ENCODE data around the gene NEMP1. TPM values are rescaled to one million over a fixed set of nuclear protein-coding genes. Genes with fewer than 3 reads are reported as not detected.
A peak's percentile ranks its signal among the peaks of the same experiment; 100 is the strongest.
"Not testable (repeated sequence)": the region's sequence is repeated elsewhere in the genome, so short reads cannot be mapped to it uniquely, and the experiment has no call there.

NEMP1 gene, protein sequence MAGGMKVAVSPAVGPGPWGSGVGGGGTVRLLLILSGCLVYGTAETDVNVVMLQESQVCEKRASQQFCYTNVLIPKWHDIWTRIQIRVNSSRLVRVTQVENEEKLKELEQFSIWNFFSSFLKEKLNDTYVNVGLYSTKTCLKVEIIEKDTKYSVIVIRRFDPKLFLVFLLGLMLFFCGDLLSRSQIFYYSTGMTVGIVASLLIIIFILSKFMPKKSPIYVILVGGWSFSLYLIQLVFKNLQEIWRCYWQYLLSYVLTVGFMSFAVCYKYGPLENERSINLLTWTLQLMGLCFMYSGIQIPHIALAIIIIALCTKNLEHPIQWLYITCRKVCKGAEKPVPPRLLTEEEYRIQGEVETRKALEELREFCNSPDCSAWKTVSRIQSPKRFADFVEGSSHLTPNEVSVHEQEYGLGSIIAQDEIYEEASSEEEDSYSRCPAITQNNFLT
- total RNA-seq: 10 to 100 TPM; 52.9 to 59.6 TPM

DNA sequence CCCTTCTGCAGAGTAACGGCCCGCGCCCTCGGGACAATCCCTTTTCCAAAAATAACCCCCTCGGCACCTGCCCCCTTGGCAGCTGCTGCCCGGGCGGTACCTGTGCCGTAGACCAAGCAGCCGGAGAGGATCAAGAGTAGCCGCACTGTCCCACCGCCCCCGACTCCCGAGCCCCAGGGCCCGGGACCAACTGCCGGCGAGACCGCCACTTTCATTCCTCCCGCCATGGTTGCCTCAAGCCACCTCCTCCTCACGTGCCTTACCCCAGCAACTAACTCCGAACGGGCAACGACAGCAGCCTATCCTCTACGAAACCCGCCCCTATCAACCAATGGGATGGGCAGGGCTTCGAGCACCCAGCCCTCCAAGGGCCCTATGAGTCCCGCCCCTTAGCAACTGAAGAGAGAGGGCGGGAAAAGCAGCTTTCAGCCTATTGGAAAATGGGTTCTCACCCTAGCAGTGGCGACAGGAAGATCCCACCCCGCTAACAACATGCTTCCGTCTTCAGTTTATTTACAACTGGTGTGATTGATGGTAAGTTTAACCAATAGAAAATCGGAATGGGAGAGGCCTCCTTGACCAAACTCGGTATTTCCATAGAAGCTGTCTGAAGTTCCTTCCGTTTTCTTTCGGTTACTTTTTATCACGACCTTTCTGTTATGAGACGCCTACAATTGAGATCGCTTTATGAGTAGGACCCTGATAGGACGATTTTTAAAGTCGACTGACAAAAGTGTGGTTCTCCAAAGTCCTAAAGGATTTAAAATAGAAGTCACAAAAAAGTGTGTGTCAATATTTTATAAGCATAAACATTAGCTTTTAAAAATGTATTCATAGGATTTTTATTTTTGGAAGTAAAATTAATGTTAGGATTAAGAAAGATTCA lies at the start of gene NEMP1:
Gene NEMP1 (minus strand): TSS at position 273 of the 886 bp plus-strand sequence. CDS start 46 bp downstream, at position 227.
- H3K4me1 Mint-ChIP-seq: peaks cover 17% of the 10 kb centered on the region
- POLR2A ChIA-PET: interaction anchor here (0.5 to 14.2 kb wide), 20 partner anchors 8 to 423 kb away, joined by 3 to 225 read pairs (median 4); partner anchors contain the start of genes NAB2, NACA, PTGES3 and SHMT2
- H3K27ac Mint-ChIP-seq: peak within 1 kb of the TSS; percentile 99
- H3K9me3 Mint-ChIP-seq: no peaks in the 10 kb centered on the region
- peak; percentile 83 for DNase-seq
- no peaks in the 10 kb centered on the region for H3K27me3 Mint-ChIP-seq
- ATAC-seq (ENCODE audit: low read depth): peak; percentile 93
- peaks cover 5% of the 10 kb centered on the region for H3K36me3 Mint-ChIP-seq
- H3K4me3 Mint-ChIP-seq: peak within 1 kb of the TSS; percentile 98

GRCh38 chr12:57127726-57128518 lies 49.3 kb upstream of the NEMP1 start, which contains the start of gene LRP1:
LRP1 (plus strand) TSS chr12:57128483; CDS start chr12:57128965, 482 bp downstream.
- peak; percentile 60 for ATAC-seq (ENCODE audit: low read depth)
- peaks cover 61% of the 10 kb centered on the region for H3K27me3 Mint-ChIP-seq
- peaks cover 3% of the 10 kb centered on the region for H3K9me3 Mint-ChIP-seq
- H3K4me3 Mint-ChIP-seq: peak within 1 kb of the TSS; percentile 85
- POLR2A ChIA-PET: interaction anchor here (0.5 to 1.6 kb wide), 6 partner anchors 12 to 54 kb away, joined by 3 to 4 read pairs (median 3); partner anchors contain the start of gene STAT6
- DNase-seq: peak; percentile 75
- H3K4me1 Mint-ChIP-seq: peaks cover 10% of the 10 kb centered on the region
- peak within 1 kb of the TSS; percentile 73 for H3K27ac Mint-ChIP-seq
- peaks cover 3% of the 10 kb centered on the region for H3K36me3 Mint-ChIP-seq

- peak; percentile 19 for ATAC-seq (ENCODE audit: low read depth)
- POLR2A ChIA-PET: interaction anchor here (1.2 to 1.6 kb wide), 2 partner anchors 43 to 47 kb away, joined by 3 to 4 read pairs; no protein-coding TSS in a partner anchor
- peaks cover 3% of the 10 kb centered on the region for H3K36me3 Mint-ChIP-seq
- peaks cover 10% of the 10 kb centered on the region for H3K4me1 Mint-ChIP-seq
- peaks cover 59% of the 10 kb centered on the region for H3K27me3 Mint-ChIP-seq
- no peak overlapping the region for H3K27ac Mint-ChIP-seq
- H3K9me3 Mint-ChIP-seq: peaks cover 3% of the 10 kb centered on the region
- peak; percentile 50 for DNase-seq
- H3K4me3 Mint-ChIP-seq: peak overlapping the region; percentile 66
Measured at GRCh38 chr12:57127101-57127725, 48.6 kb upstream of the NEMP1 start.

- peaks cover 55% of the 10 kb centered on the region for H3K27me3 Mint-ChIP-seq
- no peak for DNase-seq
- POLR2A ChIA-PET: no interaction called here
Measured at GRCh38 chr12:57126561-57126960, 48.0 kb upstream of the NEMP1 start.

GRCh38 chr12:57126061-57126460 lies 47.5 kb upstream of the NEMP1 start:
- Mint-ChIP-seq H3K27me3 (peaks cover 52% of the 10 kb centered on the region), H3K4me3 (no peak overlapping the region), H3K4me1 (peaks cover 10% of the 10 kb centered on the region), H3K36me3 (peaks cover 3% of the 10 kb centered on the region), H3K27ac (no peak overlapping the region), H3K9me3 (peaks cover 3% of the 10 kb centered on the region)
- POLR2A ChIA-PET: no interaction called here
- no peak for ATAC-seq (ENCODE audit: low read depth)
- DNase-seq: no peak

More at GRCh38 chr12:57126561-57126960, 48.0 kb upstream of the NEMP1 start:
- peaks cover 3% of the 10 kb centered on the region for H3K9me3 Mint-ChIP-seq
- peaks cover 3% of the 10 kb centered on the region for H3K36me3 Mint-ChIP-seq
- peaks cover 10% of the 10 kb centered on the region for H3K4me1 Mint-ChIP-seq
- ATAC-seq (ENCODE audit: low read depth): no peak
- H3K27ac Mint-ChIP-seq: no peak overlapping the region
- peak overlapping the region; percentile 24 for H3K4me3 Mint-ChIP-seq

- peaks cover 12% of the 10 kb centered on the region for H3K4me1 Mint-ChIP-seq
- H3K4me3 Mint-ChIP-seq: no peak overlapping the region
- no peak overlapping the region for H3K27ac Mint-ChIP-seq
- DNase-seq (peak; percentile 60), ATAC-seq (ENCODE audit: low read depth) (peak; percentile 66)
- H3K9me3 Mint-ChIP-seq: peaks cover 3% of the 10 kb centered on the region
- peaks cover 3% of the 10 kb centered on the region for H3K36me3 Mint-ChIP-seq
- H3K27me3 Mint-ChIP-seq: peaks cover 37% of the 10 kb centered on the region
- POLR2A ChIA-PET: interaction anchor here (0.8 to 1.2 kb wide), 2 partner anchors 12 kb away, joined by 3 to 6 read pairs; no protein-coding TSS in a partner anchor
Measured at GRCh38 chr12:57124261-57124877, 45.8 kb upstream of the NEMP1 start.

- POLR2A ChIA-PET: interaction anchor here (0.5 to 1.2 kb wide), 2 partner anchors 11 to 47 kb away, joined by 3 to 6 read pairs; no protein-coding TSS in a partner anchor
- H3K27ac Mint-ChIP-seq: no peak overlapping the region
- H3K4me1 Mint-ChIP-seq: peaks cover 17% of the 10 kb centered on the region
- ATAC-seq (ENCODE audit: low read depth) (no peak), DNase-seq (no peak)
- H3K27me3 Mint-ChIP-seq: peaks cover 37% of the 10 kb centered on the region
- H3K4me3 Mint-ChIP-seq: no peak overlapping the region
- peaks cover 3% of the 10 kb centered on the region for H3K9me3 Mint-ChIP-seq
- peaks cover 3% of the 10 kb centered on the region for H3K36me3 Mint-ChIP-seq
Measured at GRCh38 chr12:57123813-57124212, 45.2 kb upstream of the NEMP1 start.

DNA sequence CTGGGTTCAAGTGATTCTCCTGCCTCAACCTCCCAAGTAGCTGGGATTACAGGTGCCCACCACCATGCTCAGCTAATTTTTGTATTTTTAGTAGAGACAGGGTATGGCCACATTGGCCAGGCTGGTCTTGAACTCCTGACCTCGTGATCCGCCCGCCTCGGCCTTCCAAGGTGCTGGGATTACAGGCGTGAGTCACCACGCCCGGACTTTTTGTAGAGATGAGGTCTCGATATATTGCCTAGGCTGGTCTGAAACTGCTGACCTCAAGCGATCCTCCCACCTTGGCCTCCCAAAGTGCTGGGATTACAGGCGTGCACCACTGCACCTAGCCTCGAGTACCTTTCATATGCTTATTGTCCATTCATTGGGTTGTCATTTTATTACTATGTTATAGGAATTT lies 42.1 kb upstream of the NEMP1 start:
- POLR2A ChIA-PET: interaction anchor here (1.0 to 1.2 kb wide), 2 partner anchors 9 to 16 kb away, joined by 7 read pairs; partner anchors contain the start of gene STAT6
- not testable (repeated sequence) for DNase-seq; H3K9me3 Mint-ChIP-seq; H3K36me3 Mint-ChIP-seq; H3K27ac Mint-ChIP-seq; H3K4me3 Mint-ChIP-seq; ATAC-seq (ENCODE audit: low read depth)
- peaks cover 18% of the 10 kb centered on the region for H3K27me3 Mint-ChIP-seq
- H3K4me1 Mint-ChIP-seq: peaks cover 15% of the 10 kb centered on the region

DNA sequence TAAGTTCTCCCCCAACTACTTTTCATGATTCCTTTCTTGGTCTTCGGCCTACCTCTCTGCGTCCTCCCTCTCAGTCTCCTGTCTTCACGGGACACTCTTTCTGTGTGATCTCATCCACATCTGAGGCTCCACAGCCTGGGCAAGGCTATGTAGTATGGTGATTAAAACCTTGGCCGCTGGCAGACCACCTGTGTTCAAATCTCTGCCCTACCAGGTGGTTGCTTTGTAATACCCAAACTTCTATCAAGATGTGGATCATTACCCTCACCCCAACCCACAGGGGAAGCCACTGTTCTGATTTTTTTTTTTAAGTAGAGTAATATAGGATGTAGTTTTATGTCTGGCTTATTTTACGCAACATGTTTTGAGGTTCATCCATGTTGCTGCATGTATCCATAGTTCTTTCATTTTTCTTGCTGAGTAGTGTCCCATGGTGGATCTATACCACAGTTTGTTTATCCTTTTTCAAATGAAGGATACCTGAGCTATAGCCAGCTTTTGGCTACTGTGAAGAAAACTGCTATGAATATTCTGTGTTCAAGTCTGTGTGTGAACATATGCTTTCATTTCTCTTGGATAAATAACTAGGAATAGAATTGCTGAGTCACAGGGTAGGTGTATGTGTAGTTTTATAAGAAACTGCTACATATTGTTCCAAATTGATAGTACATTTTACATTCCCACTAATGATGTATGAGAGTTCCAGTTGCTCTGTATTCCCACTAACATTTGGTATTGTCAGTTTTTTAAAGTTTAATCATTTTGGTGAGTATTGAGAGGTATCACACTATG lies 40.9 kb upstream of the NEMP1 start:
- H3K4me1 Mint-ChIP-seq: peaks cover 14% of the 10 kb centered on the region
- peaks cover 3% of the 10 kb centered on the region for H3K36me3 Mint-ChIP-seq
- H3K9me3 Mint-ChIP-seq: peaks cover 3% of the 10 kb centered on the region
- H3K27me3 Mint-ChIP-seq: peaks cover 8% of the 10 kb centered on the region
- ATAC-seq (ENCODE audit: low read depth) (no peak), DNase-seq (no peak)
- H3K4me3 Mint-ChIP-seq: no peak overlapping the region
- POLR2A ChIA-PET: no interaction called here
- H3K27ac Mint-ChIP-seq: no peak overlapping the region

DNA sequence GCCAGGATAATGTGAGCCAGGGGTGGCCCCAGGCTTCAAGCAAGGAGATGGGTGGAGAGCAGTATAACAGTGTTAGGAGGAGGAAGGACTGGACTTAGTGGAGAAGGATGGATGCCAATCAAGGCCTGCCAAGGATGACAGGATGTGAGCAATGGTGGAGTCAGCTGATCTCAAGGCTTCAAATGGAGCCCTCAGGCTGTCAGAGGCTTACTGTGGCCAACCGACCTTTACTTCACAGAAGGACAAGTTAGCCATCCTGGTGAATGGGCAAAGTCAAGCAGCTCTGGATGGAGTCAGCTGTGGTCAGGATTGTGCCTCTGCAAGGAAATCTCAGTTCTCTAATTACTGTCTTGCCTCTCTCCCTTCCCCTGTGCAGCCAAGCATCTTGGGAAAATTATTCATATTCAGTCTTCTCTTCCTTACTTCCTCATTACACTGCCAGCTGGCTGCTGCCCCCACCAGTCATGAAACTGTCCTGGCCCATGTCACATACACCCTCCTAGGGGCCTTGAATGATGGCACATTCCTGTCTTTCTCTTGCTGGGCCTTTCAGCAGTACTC lies 40.2 kb upstream of the NEMP1 start:
- ATAC-seq (ENCODE audit: low read depth) (peak; percentile 33), DNase-seq (no peak)
- no peak overlapping the region for H3K27ac Mint-ChIP-seq
- H3K27me3 Mint-ChIP-seq: peaks cover under 1% of the 10 kb centered on the region
- H3K4me3 Mint-ChIP-seq: no peak overlapping the region
- POLR2A ChIA-PET: no interaction called here
- peaks cover 10% of the 10 kb centered on the region for H3K4me1 Mint-ChIP-seq
- H3K9me3 Mint-ChIP-seq: peaks cover 2% of the 10 kb centered on the region
- peaks cover 2% of the 10 kb centered on the region for H3K36me3 Mint-ChIP-seq

Data from activated naive CD8-positive, alpha-beta T cell treated with anti-CD3 and anti-CD28 coated beads, Interleukin-2, amount 10 ng/mL, durations not matched to agents 7 days and 5 days (primary cell).